ENCODE measurements around the gene SLC11A1.
A peak's percentile ranks its signal among the peaks of the same experiment; 100 is the strongest.

The SLC11A1 gene

DNA sequence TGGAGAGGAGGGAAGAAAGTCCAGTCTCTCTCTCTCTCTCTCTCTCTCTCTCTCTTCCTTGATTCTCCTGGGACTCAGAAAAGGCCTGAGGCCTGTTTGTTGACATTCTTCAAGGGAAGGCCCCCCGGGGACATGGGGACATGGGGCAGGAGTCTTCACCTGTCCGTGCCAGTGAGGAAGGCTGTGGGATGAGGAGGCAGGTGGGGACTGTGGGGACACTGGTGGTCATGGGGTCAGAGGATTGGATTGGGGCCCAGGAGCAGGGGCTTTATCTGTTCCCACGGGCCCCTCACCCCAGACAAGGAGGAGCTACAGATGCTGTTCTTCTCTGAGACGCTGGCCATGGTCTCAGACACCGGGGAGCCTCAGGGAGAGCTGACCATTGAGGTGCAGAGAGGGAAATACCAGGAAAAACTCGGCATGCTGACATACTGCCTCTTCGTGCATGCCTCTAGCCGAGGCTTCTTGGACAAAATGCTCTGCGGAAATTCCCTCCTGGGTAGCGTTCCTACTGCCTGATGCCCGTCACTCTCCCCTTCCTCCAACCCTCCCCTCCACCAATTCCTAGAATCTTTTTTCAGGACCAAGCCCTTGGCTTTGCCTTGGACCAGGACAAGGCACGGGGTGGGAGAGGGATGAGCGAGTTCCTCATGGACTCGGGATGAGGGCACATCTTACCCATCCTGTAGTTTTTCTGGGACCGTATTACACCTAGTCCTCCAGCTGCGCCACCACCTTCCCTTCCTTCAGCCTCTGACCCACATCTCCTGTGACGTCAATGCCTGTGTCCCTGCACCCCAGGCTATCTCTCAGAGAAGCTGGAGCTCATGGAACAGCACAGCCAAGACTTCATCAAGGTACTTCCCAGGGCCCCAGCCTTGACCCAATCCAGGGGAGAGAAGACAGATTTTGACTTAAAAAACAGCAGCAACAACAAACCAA, 24.6 kb upstream of the SLC11A1 start:
- H3K27ac Mint-ChIP-seq, result no peak overlapping the region
- H3K9me3 Mint-ChIP-seq, result peaks cover 0 to 5% of the 10 kb centered on the region in 2 donors
- DNase-seq, result no peak
- peak; percentile 26 for ATAC-seq
- H3K4me1 Mint-ChIP-seq, result peaks cover 6% of the 10 kb centered on the region
- H3K27me3 Mint-ChIP-seq, result no peaks in the 10 kb centered on the region
- H3K4me3 Mint-ChIP-seq, result no peak overlapping the region

DNA sequence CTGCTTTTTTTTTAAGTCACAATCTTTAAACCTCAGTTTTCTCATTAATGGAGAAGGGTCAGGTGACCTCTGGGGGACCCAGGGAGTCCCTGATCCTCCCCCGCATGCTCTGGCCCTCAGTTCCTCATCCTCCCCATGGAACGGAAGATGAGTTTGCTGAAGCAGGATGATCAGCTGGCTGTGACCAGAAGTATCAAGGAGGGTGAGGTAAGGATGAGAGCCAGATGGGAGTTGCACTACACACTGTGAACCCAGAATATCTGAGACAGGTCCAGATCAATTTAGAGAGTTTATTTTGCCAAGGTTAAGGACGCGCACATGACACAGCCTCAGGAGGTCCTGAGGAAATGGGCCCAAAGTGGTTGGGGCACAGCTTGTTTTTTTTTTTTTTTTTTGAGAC, 21.6 kb upstream of the SLC11A1 start:
- no peaks in the 10 kb centered on the region for H3K27me3 Mint-ChIP-seq
- ATAC-seq (no peak), DNase-seq (no peak)
- no peak overlapping the region for H3K4me3 Mint-ChIP-seq
- H3K27ac Mint-ChIP-seq, result no peak overlapping the region
- H3K4me1 Mint-ChIP-seq, result peaks cover 6% of the 10 kb centered on the region
- H3K9me3 Mint-ChIP-seq, result no peaks in the 10 kb centered on the region

DNA sequence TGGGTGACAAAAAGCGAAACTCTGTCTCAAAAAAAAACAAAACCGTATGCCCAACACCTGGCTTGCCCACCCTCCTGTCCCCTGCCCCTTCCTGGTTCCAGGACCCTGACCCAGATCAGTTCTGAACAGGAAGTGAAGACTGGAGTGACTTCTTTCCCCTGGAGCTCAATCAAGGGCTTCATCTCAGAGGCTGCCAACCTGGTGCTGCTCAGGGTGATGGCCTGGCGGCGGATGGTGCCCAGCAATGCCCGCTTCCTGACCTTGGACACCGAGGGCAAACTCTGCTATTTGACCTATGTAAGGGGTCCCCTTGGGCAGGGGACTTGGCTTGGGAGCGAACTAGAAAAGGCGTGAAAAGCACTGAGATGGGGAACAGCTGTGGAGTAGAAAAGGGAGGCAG, 19.5 kb upstream of the SLC11A1 start:
- H3K27me3 Mint-ChIP-seq, result no peaks in the 10 kb centered on the region
- no peak overlapping the region for H3K27ac Mint-ChIP-seq
- peaks cover 0 to 6% of the 10 kb centered on the region in 2 donors for H3K9me3 Mint-ChIP-seq
- DNase-seq (no peak), ATAC-seq (no peak)
- H3K4me3 Mint-ChIP-seq, result no peak overlapping the region
- peaks cover 7% of the 10 kb centered on the region for H3K4me1 Mint-ChIP-seq

GRCh38 chr2:218363736-218364135, 18.3 kb upstream of the SLC11A1 start:
- H3K4me1 Mint-ChIP-seq, result peaks cover 12% of the 10 kb centered on the region
- H3K27me3 Mint-ChIP-seq, result no peaks in the 10 kb centered on the region
- DNase-seq (no peak), ATAC-seq (no peak)
- peaks cover 0 to 6% of the 10 kb centered on the region in 2 donors for H3K9me3 Mint-ChIP-seq
- no peak overlapping the region for H3K4me3 Mint-ChIP-seq
- peak overlapping the region in 1 of 2 donors; percentile 93 for H3K27ac Mint-ChIP-seq

DNA sequence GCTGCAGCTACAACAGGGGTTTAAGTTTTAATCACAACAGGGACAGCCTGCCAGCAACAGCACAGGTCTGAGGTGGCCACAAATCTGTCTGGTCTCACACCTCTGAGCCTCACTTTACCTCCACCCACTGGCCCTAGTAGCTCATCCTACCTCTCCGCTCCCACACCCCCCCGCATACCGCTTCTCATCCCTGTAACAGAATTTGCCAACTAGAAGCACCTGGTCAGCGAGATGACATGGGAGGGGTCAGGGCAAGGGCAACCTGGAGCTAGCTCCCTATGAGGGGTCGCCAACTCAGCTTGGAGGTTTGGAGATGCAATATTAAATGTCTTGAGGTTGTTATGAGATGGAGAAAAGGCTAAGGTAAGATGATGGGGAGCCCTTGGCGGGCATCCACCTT, 17.9 kb upstream of the SLC11A1 start:
- no peak overlapping the region for H3K4me3 Mint-ChIP-seq
- peaks cover 12% of the 10 kb centered on the region for H3K4me1 Mint-ChIP-seq
- ATAC-seq (no peak), DNase-seq (no peak)
- no peaks in the 10 kb centered on the region for H3K27me3 Mint-ChIP-seq
- peaks cover 0 to 6% of the 10 kb centered on the region in 2 donors for H3K9me3 Mint-ChIP-seq
- H3K27ac Mint-ChIP-seq, result no peak overlapping the region

GRCh38 chr2:218366621-218367414, 15.3 kb upstream of the SLC11A1 start:
- no peaks in the 10 kb centered on the region for H3K27me3 Mint-ChIP-seq
- DNase-seq (no peak), ATAC-seq (no peak)
- peak overlapping the region; percentile 81 to 87 for H3K4me3 Mint-ChIP-seq
- H3K9me3 Mint-ChIP-seq, result peaks cover 0 to 6% of the 10 kb centered on the region in 2 donors
- peak overlapping the region in 1 of 2 donors; percentile 13 for H3K27ac Mint-ChIP-seq
- H3K4me1 Mint-ChIP-seq, result peaks cover 26% of the 10 kb centered on the region

DNA sequence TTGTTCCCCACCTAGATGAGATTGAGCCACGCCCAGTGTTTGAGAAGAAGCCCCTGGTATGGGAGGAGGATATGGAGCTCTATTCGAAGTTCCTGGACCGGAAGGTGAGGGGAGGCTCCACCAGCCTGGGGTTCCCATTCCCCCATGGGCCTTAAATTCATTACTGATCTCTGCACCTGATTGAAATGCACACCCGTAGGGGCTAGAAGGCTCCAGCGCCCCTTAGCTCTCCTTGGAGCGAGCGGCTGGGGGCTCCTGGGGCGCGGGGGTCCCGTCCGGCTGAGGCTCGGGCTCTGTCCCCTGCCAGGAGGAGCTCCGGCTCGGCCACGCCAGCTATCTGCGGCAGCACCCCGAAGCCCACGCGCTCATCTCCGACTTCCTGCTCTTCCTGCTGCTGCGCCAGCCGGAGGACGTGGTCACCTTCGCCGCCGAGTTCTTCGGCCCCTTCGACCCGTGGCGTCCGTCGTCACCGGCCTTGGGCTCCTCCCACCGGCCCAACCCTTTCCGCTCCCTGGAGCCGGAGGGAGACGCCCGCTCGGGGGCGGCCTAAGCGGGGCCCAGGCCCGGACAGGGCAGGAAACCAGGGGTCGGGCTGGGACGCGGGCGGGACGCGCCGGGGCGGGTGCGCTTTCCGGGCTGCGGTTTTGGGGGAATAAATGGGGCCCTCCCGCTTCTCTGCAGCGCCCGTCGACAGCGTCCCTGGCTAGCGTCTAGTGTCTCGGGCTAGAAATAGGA, 14.5 kb upstream of the SLC11A1 start:
- Mint-ChIP-seq H3K9me3 (peaks cover 0 to 6% of the 10 kb centered on the region in 2 donors), H3K27me3 (no peaks in the 10 kb centered on the region), H3K4me3 (peak overlapping the region; percentile 81 to 87), H3K4me1 (peaks cover 26% of the 10 kb centered on the region), H3K27ac (peak overlapping the region; percentile 80 to 91)
- peak; percentile 69 to 80 for DNase-seq
- ATAC-seq, result peak; percentile 95

- Mint-ChIP-seq H3K4me1 (peaks cover 26% of the 10 kb centered on the region), H3K27me3 (no peaks in the 10 kb centered on the region), H3K4me3 (peak overlapping the region; percentile 81 to 87), H3K27ac (peak overlapping the region in 1 of 2 donors; percentile 80), H3K9me3 (peaks cover 0 to 6% of the 10 kb centered on the region in 2 donors)
- no peak for DNase-seq
- no peak for ATAC-seq
Observed at GRCh38 chr2:218368150-218368528, 13.9 kb upstream of the SLC11A1 start.

DNA sequence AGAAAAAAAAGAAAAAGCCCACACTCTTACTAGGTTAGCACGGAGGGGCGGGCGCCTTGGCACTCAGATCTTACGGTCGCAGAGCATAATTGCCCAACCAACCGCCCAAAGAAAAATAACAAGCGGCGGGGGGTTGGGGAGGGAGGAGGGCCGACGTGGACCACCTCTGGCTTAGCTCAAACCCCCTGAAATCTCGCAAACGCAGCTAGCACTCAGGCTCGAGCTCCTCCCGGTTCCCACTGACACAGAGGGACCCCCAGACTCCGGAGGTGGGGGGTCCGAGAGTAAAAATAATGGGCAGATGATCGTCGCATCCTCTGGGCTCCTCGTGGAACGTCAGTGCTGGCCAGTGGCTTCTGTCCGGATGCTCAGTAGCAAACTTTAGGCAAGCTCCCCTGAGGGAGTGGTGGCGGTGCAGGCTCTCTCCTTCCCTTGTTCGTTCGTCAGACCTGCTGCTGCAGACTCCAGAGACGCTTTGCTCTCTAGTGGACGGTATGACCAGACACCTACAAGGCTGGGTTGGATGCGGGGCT, 13.4 kb upstream of the SLC11A1 start:
- Mint-ChIP-seq H3K4me1 (peaks cover 26% of the 10 kb centered on the region), H3K4me3 (peak overlapping the region; percentile 81 to 87), H3K9me3 (peaks cover 0 to 6% of the 10 kb centered on the region in 2 donors), H3K27ac (no peak overlapping the region), H3K27me3 (no peaks in the 10 kb centered on the region)
- ATAC-seq, result no peak
- DNase-seq, result no peak

DNA sequence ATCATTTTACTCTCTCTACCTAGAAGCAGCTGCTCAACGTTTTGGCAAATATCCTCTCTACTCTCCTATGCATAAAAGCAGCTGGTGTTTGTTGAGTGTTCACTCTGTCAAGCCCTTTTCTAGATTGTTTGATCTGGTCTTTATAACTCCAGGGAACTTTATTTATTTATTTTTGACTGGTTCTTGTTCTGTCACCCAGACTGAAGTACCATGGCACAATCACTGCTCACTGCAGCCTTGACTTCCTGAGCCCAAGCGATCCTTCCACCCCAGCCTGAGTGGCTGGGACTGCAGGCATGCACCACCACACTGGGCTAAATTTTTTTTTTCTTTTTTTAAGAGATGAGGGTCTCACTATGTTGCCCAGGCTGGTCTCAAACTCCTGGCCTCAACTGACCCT, 12.7 kb upstream of the SLC11A1 start:
- Mint-ChIP-seq H3K27ac (no peak overlapping the region), H3K4me1 (peaks cover 26% of the 10 kb centered on the region), H3K9me3 (peaks cover 0 to 6% of the 10 kb centered on the region in 2 donors), H3K4me3 (peak overlapping the region in 1 of 2 donors; percentile 33), H3K27me3 (no peaks in the 10 kb centered on the region)
- DNase-seq (no peak), ATAC-seq (no peak)

- H3K9me3 Mint-ChIP-seq, result peaks cover 0 to 6% of the 10 kb centered on the region in 2 donors
- H3K27me3 Mint-ChIP-seq, result no peaks in the 10 kb centered on the region
- peaks cover 26% of the 10 kb centered on the region for H3K4me1 Mint-ChIP-seq
- no peak overlapping the region for H3K27ac Mint-ChIP-seq
- ATAC-seq (no peak), DNase-seq (no peak)
- no peak overlapping the region for H3K4me3 Mint-ChIP-seq
Observed at GRCh38 chr2:218370410-218371063, 11.5 kb upstream of the SLC11A1 start.

DNA sequence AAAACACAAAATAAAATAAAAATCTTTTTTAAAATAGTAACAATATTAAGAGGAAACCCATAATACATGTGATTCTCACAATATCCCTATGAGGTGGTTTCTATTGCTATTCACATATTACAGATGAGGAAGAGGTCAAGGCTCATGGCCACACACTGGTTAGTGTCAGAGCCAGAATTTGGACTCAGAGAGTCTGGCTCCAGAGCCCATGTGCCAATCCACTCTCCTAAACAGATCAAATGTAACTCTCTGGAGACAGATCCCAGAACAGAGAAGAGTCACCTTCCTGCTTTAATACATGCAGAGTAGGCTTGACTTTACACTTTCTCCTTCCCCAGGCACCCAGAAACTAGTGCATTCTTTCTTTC, 10.1 kb upstream of the SLC11A1 start:
- no peaks in the 10 kb centered on the region for H3K27me3 Mint-ChIP-seq
- peaks cover 23% of the 10 kb centered on the region for H3K4me1 Mint-ChIP-seq
- no peak overlapping the region for H3K4me3 Mint-ChIP-seq
- H3K27ac Mint-ChIP-seq, result no peak overlapping the region
- ATAC-seq (no peak), DNase-seq (no peak)
- peaks cover 0 to 2% of the 10 kb centered on the region in 2 donors for H3K9me3 Mint-ChIP-seq

DNA sequence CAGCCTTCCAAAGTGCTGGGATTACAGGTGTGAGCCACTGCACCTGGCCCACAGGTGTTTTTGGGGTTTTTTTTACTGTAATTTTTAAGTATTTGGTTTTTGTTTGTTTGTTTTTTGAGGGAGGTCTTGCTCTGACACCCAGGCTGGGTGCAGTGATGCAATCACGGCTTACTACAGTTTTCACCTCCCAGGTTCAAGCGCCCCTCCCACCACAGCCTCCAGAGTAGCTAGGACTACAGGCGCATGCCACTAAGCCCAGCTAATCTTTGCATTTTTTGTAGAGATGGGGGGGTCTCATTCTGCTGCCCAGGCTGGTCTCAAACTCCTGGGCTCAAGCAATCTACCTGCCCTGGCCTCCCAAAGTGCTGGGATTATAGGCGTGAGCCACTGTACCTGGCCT, 7.3 kb upstream of the SLC11A1 start:
- no peak overlapping the region for H3K27ac Mint-ChIP-seq
- no peak overlapping the region for H3K4me3 Mint-ChIP-seq
- H3K9me3 Mint-ChIP-seq, result no peaks in the 10 kb centered on the region
- DNase-seq (no peak), ATAC-seq (no peak)
- no peaks in the 10 kb centered on the region for H3K27me3 Mint-ChIP-seq
- H3K4me1 Mint-ChIP-seq, result peaks cover 7% of the 10 kb centered on the region

DNA sequence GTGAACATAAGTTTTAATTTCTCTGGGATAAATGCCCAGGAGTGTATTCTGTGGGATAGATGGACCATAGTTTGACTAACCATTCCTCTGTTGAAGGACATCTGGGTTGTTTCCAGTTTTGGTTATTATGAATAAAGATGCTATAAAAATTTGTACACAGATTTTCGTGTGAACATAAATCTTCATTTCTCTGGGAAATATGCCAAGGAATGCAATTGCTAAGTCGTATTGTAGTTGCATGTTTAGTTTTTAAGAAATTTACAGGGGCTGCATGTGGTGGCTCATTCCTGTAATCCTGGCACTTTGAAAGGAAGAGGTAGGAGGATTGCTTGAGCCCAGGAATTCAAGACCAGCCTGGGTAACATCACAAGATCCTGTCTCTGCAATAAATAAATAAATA, 6.9 kb upstream of the SLC11A1 start:
- Mint-ChIP-seq H3K9me3 (no peaks in the 10 kb centered on the region), H3K4me3 (no peak overlapping the region), H3K27ac (no peak overlapping the region), H3K4me1 (peaks cover 6% of the 10 kb centered on the region), H3K27me3 (no peaks in the 10 kb centered on the region)
- ATAC-seq (no peak), DNase-seq (no peak)

DNA sequence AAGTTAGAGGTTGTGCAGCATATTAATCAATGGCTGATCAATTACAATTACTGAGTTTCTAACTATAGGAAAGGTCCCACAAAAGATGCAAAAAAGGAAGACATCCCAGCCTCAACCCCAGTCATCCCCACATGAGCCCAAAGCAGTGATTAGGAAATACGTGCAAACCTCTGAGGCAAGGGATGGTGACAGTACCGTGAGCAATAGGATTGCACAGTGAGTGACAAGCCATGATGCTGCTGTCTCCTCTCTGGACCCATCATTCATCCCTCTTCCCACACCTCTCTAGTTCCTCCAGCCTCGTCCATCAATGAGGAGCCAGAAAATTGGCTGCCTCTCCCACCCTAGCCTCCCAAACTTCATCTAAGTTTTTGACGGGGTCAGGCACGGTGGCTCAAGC, 4.0 kb upstream of the SLC11A1 start:
- no peak for ATAC-seq
- no peak overlapping the region for H3K27ac Mint-ChIP-seq
- peaks cover 5% of the 10 kb centered on the region for H3K4me1 Mint-ChIP-seq
- no peak for DNase-seq
- H3K4me3 Mint-ChIP-seq, result no peak overlapping the region
- H3K9me3 Mint-ChIP-seq, result no peaks in the 10 kb centered on the region
- H3K27me3 Mint-ChIP-seq, result no peaks in the 10 kb centered on the region

All from stimulated activated naive CD8-positive, alpha-beta T cell treated with anti-CD3 and anti-CD28 coated beads, Interleukin-15, amount 100 ng/mL, for 72 hours (primary cell).